Mucosa of rectum (tissue), 2 donors: Measurements from ENCODE around the gene ALDH3B1.
A peak's percentile ranks its signal among the peaks of the same experiment; 100 is the strongest.
"Not testable (repeated sequence)": the region's sequence is repeated elsewhere in the genome, so short reads cannot be mapped to it uniquely, and the experiment has no call there.

ENCODE experiments used
- H3K27ac ChIP-seq, 2 donors: one replicate each; pipeline ENCODE4 v1.7.0; 2013; ENCODE audit warnings: inconsistent platforms in 2 of 2, low read depth in 2 of 2, low read length in 2 of 2
- H3K27me3 ChIP-seq, 2 donors: one replicate each; pipeline ENCODE4 v1.7.0; 2013; ENCODE audit warnings: low read length in 2 of 2; ENCODE audit not compliant: control insufficient read depth in 2 of 2, insufficient read depth in 2 of 2
- H3K36me3 ChIP-seq, 2 donors: one replicate each; pipeline ENCODE4 v1.7.0; 2013; ENCODE audit warnings: low read length in 2 of 2; ENCODE audit not compliant: control insufficient read depth in 2 of 2, insufficient read depth in 2 of 2
- H3K4me1 ChIP-seq, 2 donors: one replicate each; pipeline ENCODE4 v1.7.0; 2013; ENCODE audit warnings: low read length in 2 of 2, mild to moderate bottlenecking in 1 of 2; ENCODE audit not compliant: control insufficient read depth in 2 of 2, insufficient read depth in 2 of 2
- H3K4me3 ChIP-seq, 2 donors: one replicate each; pipeline ENCODE4 v1.7.0; 2013; ENCODE audit warnings: low read length in 2 of 2
- H3K9ac ChIP-seq, 2 donors: one replicate each; pipeline ENCODE4 v1.7.0; 2013; ENCODE audit warnings: low read length in 2 of 2, low read depth in 1 of 2, mild to moderate bottlenecking in 1 of 2
- H3K9me3 ChIP-seq, 2 donors: one replicate each; pipeline ENCODE4 v1.7.0; 2013; ENCODE audit warnings: low read length in 2 of 2; ENCODE audit not compliant: control insufficient read depth in 2 of 2
- donor health status: healthy.
- donor health status: Normal muscosa, but diverticular disease.

Gene ALDH3B1, protein sequence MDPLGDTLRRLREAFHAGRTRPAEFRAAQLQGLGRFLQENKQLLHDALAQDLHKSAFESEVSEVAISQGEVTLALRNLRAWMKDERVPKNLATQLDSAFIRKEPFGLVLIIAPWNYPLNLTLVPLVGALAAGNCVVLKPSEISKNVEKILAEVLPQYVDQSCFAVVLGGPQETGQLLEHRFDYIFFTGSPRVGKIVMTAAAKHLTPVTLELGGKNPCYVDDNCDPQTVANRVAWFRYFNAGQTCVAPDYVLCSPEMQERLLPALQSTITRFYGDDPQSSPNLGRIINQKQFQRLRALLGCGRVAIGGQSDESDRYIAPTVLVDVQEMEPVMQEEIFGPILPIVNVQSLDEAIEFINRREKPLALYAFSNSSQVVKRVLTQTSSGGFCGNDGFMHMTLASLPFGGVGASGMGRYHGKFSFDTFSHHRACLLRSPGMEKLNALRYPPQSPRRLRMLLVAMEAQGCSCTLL

DNA sequence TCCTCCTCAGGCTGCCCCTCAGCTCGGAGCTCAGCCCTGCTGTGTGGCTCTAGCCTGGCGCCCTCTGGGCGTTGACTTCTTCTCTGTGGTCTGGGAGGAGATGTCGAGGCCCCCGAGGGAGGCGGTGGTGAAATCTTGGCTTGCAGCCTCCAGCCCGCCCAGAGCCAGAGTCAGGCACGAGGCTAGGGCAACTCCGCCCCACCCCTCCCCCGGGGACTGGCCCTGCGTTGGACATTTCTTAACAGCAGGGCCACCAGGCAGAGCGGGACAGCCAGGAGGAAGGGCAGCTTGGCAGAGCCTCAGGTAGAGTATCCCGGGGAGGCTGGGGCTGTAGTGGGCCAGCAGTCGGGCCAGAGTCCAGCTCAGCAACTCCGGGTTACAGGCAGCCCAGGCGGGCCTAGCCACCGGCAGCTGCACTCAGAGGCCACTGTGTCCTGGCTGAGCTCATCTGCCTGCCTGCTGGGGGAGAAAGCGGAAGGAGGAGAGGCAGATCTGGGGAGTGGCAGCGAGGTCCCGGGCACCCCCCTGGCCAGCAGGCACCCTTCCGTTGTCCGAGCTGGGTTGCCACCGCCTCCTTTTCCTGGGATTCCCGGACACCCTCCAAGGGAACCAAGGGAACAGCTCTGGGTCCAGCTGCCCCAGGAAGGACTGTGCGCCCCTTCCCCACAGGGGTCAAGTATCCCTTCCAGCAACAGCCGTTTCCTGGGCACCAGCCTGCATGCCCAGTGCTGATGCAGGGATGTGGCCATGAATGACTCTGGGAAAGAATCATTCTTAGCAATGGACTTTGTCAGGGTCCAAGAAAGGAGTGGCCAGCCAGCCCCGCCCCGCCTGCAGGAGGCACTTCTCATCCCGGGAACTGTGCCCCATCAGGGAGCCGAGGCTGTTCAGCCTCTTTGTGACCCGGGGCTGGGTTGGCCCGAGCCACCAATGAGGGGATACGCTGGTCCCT lies at the start of gene ALDH3B1:
ALDH3B1 (plus strand) TSS at position 238 of the 952 bp plus-strand sequence. CDS start 4,971 bp downstream, outside the sequence.
- H3K36me3 ChIP-seq: no peaks in the 10 kb centered on the region
- peak within 1 kb of the TSS; percentile 76 to 80 for H3K9ac ChIP-seq
- H3K9me3 ChIP-seq: no peaks in the 10 kb centered on the region
- peaks cover 45 to 53% of the 10 kb centered on the region in 2 donors for H3K4me1 ChIP-seq
- H3K4me3 ChIP-seq: peak within 1 kb of the TSS; percentile 51 to 66
- H3K27me3 ChIP-seq: no peaks in the 10 kb centered on the region
- H3K27ac ChIP-seq: peak within 1 kb of the TSS; percentile 94 to 97

DNA sequence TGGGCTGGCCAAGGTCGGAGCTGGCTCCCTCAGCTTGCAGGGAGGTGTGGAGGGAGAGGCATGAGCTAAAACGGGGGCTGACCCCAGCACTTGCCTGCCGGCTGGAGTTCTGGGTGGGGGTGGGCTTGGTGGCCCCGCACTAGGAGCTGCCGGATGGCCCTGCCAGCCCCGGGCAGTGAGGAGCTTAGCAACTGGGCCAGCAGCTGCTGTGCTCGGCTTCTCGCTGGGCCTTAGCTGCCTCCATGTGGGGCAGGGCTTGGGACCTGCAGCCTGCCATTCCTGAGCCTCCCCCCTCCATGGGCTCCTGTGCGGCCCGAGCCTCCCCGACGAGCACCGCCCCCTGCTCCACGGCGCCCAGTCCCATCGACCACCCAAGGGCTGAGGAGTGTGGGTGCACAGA lies 46.9 kb upstream of the ALDH3B1 start:
- not testable (repeated sequence) for H3K36me3 ChIP-seq, H3K9me3 ChIP-seq, H3K27ac ChIP-seq, H3K27me3 ChIP-seq, H3K9ac ChIP-seq, H3K4me3 ChIP-seq, H3K4me1 ChIP-seq

DNA sequence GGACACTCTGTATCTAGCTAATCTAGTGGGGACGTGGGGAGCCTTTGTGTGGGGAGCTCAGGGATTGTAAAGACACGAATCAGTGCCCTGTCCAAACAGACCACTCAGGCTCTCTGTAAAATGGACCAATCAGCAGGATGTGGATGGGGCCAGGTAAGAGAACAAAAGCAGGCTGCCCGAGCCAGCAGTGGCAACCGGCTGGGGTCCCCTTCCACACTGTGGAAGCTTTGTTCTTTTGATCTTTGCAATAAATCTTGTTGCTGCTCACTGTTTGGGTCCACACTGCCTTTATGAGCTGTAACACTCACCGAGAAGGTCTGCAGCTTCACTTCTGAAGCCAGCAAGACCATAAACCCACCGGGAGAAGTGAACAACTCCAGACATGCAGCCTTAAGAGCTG lies 46.2 kb upstream of the ALDH3B1 start:
- H3K9ac ChIP-seq, H3K27me3 ChIP-seq, H3K9me3 ChIP-seq, H3K4me3 ChIP-seq, H3K27ac ChIP-seq, H3K4me1 ChIP-seq, H3K36me3 ChIP-seq: not testable (repeated sequence)

DNA sequence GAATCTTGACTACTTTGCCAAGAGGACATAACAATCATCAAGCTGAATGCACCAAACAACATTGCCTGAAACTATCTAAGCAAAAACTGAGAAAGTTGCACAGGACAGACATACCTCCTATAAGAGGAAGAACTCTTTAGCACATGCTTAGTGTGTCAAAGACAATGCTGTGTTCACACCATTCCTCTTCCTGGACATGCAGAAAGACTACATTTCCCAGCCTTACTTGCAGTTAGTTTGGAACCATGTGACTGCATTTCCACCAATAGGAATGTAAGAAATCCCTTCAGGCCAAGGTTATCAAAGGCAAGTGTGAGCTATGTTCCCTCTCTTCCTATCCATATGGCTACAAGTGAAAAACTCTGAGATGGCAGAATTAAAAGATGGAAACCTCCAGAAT lies 45.4 kb upstream of the ALDH3B1 start:
- H3K27ac ChIP-seq, H3K36me3 ChIP-seq, H3K27me3 ChIP-seq, H3K9me3 ChIP-seq, H3K9ac ChIP-seq, H3K4me3 ChIP-seq, H3K4me1 ChIP-seq: not testable (repeated sequence)

DNA sequence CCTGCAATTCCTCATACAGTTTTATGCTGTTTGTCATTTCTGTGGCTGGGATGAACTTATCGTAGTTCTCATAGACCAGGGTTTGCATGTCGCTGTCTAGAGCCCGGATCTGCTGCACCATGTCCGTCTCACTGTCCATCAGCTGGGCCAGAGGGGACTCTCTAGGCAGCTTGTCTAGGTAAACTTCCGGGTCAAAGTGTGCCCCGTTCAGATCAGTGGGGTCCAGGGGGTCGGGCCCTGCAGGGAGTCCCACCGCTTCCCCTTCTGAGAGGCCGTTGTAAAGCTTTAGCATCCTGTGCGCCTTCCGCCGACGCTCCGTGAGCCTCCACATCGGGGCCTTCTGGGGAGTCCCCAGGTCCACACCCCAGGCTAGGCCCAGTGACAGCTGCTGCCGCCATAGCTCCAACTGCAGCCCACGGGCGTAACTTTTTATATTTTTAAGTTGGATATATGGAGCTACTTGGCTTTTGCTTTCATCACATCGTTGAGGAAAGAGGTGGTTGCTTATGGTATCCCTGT lies 44.2 kb upstream of the ALDH3B1 start:
- H3K36me3 ChIP-seq, H3K27me3 ChIP-seq, H3K9ac ChIP-seq, H3K9me3 ChIP-seq, H3K27ac ChIP-seq, H3K4me3 ChIP-seq, H3K4me1 ChIP-seq: not testable (repeated sequence)

DNA sequence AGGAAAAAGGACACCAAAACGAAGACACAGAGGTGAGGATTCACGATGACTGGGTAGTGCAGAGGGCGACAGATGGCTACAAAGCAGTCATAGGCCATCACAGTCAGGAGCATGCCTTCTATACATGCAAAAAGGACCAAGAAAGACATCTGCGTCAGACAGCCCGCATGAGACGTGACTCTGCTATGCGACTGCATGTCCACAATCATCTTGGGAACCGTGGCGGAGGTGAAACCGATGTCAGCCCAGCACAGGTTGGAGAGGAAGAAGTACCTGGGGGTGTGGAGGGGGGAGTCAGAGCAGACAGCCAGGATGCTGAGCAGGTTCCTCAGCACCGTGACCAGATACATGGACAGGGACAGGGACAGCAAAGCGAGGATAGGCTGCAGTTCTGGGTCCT lies 35.4 kb upstream of the ALDH3B1 start:
- H3K9me3 ChIP-seq, H3K36me3 ChIP-seq, H3K4me3 ChIP-seq, H3K27me3 ChIP-seq, H3K27ac ChIP-seq, H3K4me1 ChIP-seq, H3K9ac ChIP-seq: not testable (repeated sequence)

DNA sequence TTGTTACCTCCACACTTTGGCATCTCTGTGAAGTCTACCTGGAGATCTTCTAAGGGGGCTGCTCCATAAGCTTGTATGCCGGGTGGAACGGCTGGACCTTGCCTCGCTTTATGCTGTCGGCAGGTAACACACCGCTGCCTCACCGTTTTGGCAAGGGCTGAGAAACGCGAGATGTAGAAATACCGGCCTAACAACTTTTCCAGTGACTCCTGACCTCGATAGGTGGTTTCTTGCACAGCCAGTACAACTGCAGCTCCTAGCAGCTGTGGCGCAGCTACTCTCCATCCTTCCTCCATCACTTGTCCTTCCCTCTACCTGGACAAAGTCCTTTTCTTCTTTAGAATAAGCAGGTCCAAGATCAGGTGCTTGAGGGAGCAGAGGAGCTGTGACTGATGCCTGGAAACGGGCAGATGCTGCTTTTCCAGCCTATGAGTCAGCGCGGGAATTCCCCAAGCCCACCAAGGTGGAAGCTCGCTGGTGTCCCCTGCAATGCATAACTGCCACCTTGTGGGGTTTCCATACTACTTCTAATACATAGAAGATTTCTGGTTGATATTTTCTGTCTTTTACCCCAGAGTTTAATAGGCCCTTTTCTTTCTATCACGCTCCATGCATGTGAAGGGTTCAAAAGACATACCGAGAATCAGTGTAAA lies 31.2 kb upstream of the ALDH3B1 start:
- not testable (repeated sequence) for H3K4me1 ChIP-seq, H3K27ac ChIP-seq, H3K9me3 ChIP-seq, H3K36me3 ChIP-seq, H3K27me3 ChIP-seq, H3K9ac ChIP-seq, H3K4me3 ChIP-seq

DNA sequence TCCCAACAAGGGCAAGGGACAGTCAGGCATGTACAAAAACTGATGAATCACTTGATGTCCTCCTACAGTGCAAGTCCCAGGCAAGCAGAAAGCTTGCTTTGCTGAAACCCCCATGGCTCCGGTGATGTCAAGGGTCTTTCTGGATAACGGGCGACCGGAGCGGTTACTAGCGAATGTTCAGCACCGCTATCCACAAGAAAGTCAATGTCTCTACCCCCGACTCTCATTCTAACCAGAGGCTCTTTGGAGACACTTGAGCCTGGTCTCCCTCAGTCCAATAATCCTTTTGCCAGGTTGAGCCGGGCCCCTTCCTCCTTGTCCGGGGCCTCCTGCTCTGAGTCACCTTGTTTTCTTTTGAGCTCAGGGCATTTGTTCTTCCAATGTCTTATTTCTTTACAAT lies 28.9 kb upstream of the ALDH3B1 start:
- H3K4me1 ChIP-seq, H3K4me3 ChIP-seq, H3K36me3 ChIP-seq, H3K27ac ChIP-seq, H3K9ac ChIP-seq, H3K9me3 ChIP-seq, H3K27me3 ChIP-seq: not testable (repeated sequence)

DNA sequence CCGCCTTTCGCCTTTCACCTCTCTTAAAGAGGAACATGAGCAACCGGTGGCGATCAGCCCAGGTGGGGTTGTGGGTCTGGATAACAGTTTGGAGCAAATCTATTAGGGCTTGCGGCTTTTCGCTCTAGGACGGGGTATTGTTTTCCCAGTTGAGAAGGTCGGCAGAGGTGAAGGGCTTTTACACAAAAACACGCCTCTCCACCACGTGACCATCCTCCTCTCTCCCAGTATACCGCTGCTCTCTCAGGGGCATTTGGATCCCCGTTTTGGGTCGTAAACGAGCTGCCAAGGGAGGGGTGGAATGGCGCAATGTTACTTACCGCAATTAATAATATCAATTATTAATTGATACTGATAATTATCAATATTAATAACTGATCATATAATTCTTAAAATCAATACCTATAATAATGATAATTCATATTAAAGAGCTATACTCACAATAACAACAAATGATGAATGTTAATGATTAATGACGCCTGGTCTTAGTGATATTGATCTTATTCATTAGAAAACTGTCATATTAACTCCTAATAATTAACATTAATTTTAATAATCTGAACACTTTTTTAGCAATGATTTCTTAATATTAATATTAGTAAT lies 27.8 kb upstream of the ALDH3B1 start:
- not testable (repeated sequence) for H3K27me3 ChIP-seq, H3K4me3 ChIP-seq, H3K36me3 ChIP-seq, H3K9ac ChIP-seq, H3K4me1 ChIP-seq, H3K9me3 ChIP-seq, H3K27ac ChIP-seq
